A673 (cell line): ENCODE measurements around the gene DGKH. TPM values are rescaled to one million over a fixed set of nuclear protein-coding genes. Genes with fewer than 3 reads are reported as not detected.

Source experiments
- BruUV-seq: library from RNA; stranded (reverse); fragments of 400-500 nt; replicated peaks from 2 replicates; lab custom pipeline; 2021; lab: Mats Ljungman, UMichigan
- CTCF ChIA-PET: fragments of 300-600 bp; sonication (Branson Sonifier 250); formaldehyde crosslinking; loops from one replicate; lab custom pipeline; 2022; ENCODE audit warnings: antibody characterized with exemption; lab: Charles Lee
- POLR2A ChIA-PET: fragments of 300-600 bp; sonication (Branson Sonifier 250); formaldehyde crosslinking; loops from one replicate; lab custom pipeline; 2022; ENCODE audit warnings: antibody characterized with exemption; ENCODE audit not compliant: low non-redundant PET; lab: Charles Lee
- DNase-seq: peaks from one replicate; pipeline ENCODE4 v3.0.0-alpha.2; 2015; ENCODE audit warnings: low spot score
- H3K27ac ChIP-seq: fragments of 200-600 bp; sonication (generic); 2 replicates; pipeline ENCODE4 v1.5.1; 2016; ENCODE audit warnings: mixed run types, low read depth, mild to moderate bottlenecking, mixed read lengths, antibody characterized with exemption, low read length; ENCODE audit not compliant: poor library complexity, severe bottlenecking
- H3K27me3 ChIP-seq: fragments of 200-600 bp; sonication (generic); replicated peaks from 2 replicates; pipeline ENCODE4 v1.6.1; 2017; ENCODE audit warnings: mixed run types, low read depth, mild to moderate bottlenecking, mixed read lengths, antibody characterized with exemption, low read length; ENCODE audit not compliant: insufficient read depth, poor library complexity
- H3K36me3 ChIP-seq: fragments of 200-600 bp; sonication (generic); 2 replicates; pipeline ENCODE4 v1.6.1; 2016; ENCODE audit warnings: mixed run types, mild to moderate bottlenecking, mixed read lengths, antibody characterized with exemption, low read length; ENCODE audit not compliant: insufficient read depth, poor library complexity, severe bottlenecking
- H3K4me1 ChIP-seq: fragments of 200-600 bp; sonication (generic); 2 replicates; pipeline ENCODE4 v1.6.1; 2017; ENCODE audit warnings: mixed run types, mild to moderate bottlenecking, mixed read lengths, antibody characterized with exemption, low read length; ENCODE audit not compliant: insufficient read depth, poor library complexity, severe bottlenecking
- H3K4me3 ChIP-seq: fragments of 200-600 bp; sonication (generic); 2 replicates; pipeline ENCODE4 v1.5.1; 2016; ENCODE audit warnings: low read depth, mixed run types, mild to moderate bottlenecking, mixed read lengths, low read length; ENCODE audit not compliant: poor library complexity, severe bottlenecking
- H3K9me3 ChIP-seq: fragments of 200-600 bp; sonication (generic); 2 replicates; pipeline ENCODE4 v1.6.1; 2016; ENCODE audit warnings: mixed run types, low read depth, mild to moderate bottlenecking, mixed read lengths, antibody characterized with exemption, low read length; ENCODE audit not compliant: poor library complexity, severe bottlenecking
- EZH2 ChIP-seq: fragments of 200-600 bp; sonication (generic); IDR thresholded peaks from 2 replicates; pipeline ENCODE4 v1.6.1; 2017; ENCODE audit warnings: borderline replicate concordance, low read depth, mild to moderate bottlenecking, mixed read lengths, antibody characterized with exemption, low read length; ENCODE audit not compliant: poor library complexity, severe bottlenecking
- intact Hi-C: fragments of 100-400 bp; cut with micrococcal nuclease; formaldehyde crosslinking; loops from one replicate; pipeline ENCODE4 v1.10.0; 2022; ENCODE audit not compliant: unreplicated experiment
- total RNA-seq: library from RNA; stranded (reverse); gene quantifications from 2 replicates; pipeline ENCODE4 v1.2.3, GENCODE V29; 2021
- TF ChIP-seq, protein P1 (sequence below): fragments of 300-800, 200-600 bp; sonication (generic); conservative IDR thresholded peaks from 2 replicates; pipeline ENCODE4 v1.5.1; 2017; ENCODE audit warnings: low read depth, mild to moderate bottlenecking, antibody characterized with exemption, low read length, moderate library complexity, mixed read lengths

Gene DGKH
- total RNA-seq, 1 experiment from 2014 or later = 13.8 TPM

DNA sequence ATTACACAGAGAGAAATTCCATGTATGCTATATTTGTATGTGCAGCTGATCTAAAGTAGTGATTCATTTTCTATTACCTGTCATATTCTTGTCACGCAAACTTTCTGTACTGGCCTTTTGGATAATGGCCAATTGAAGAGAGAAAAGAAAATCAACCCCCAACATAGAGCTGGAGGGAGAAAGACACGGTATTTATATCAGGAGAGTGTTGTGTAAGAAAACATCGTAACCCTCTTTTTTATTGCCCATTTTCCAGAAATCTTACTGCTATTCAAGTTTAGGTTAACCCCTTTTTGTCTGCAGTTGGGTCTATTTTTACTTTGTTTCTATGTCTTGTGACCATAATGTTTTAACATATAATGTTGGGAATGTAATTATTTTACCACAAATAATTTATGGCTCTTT lies 27.9 kb downstream of the DGKH start:
- H3K27ac ChIP-seq = no peak overlapping the region
- no peak for DNase-seq
- H3K4me3 ChIP-seq = no peak overlapping the region
- intact Hi-C loops = no loop called here
- no peaks in the 10 kb centered on the region for H3K36me3 ChIP-seq
- ChIA-PET POLR2A (no interaction called here), CTCF (no interaction called here)
- no TSS peak for BruUV-seq
- H3K9me3 ChIP-seq = no peaks in the 10 kb centered on the region
- H3K4me1 ChIP-seq = peaks cover 5% of the 10 kb centered on the region
- TF ChIP-seq, protein P1, sequence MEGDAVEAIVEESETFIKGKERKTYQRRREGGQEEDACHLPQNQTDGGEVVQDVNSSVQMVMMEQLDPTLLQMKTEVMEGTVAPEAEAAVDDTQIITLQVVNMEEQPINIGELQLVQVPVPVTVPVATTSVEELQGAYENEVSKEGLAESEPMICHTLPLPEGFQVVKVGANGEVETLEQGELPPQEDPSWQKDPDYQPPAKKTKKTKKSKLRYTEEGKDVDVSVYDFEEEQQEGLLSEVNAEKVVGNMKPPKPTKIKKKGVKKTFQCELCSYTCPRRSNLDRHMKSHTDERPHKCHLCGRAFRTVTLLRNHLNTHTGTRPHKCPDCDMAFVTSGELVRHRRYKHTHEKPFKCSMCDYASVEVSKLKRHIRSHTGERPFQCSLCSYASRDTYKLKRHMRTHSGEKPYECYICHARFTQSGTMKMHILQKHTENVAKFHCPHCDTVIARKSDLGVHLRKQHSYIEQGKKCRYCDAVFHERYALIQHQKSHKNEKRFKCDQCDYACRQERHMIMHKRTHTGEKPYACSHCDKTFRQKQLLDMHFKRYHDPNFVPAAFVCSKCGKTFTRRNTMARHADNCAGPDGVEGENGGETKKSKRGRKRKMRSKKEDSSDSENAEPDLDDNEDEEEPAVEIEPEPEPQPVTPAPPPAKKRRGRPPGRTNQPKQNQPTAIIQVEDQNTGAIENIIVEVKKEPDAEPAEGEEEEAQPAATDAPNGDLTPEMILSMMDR = no peak
- no peak for TF ChIP-seq EZH2
- H3K27me3 ChIP-seq = no peaks in the 10 kb centered on the region

DNA sequence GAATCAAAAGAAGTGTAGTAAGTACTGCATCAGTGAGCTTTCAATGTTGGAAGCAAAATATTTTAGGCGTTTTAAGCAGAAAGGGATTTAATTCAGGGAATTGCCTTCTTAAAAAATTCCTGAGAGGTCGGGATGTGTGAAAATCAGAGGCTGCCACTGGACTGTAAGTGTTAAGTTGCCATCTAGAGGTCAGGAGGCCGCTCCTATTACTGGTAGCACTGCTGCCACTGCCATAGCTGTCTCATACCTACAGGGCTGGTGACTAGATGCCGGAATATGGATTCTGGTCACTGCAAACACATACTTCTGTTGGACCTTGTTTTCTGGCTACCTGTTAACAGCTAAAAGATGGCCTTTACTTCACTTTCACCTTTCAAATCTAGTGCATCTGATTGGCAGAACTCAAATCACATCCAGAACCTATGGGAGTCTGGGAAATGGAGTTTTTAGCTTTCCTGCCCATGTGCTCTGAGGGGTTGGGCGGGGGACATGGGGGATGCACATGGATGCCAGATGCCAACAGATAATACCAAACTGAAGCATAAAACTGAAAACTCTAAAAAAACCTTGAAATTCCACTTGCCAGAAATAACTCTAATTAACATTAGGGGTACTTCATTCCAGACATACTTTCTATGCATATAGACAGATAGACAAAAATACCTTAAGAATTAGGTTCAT lies 29.8 kb downstream of the DGKH start:
- intact Hi-C loops = no loop called here
- H3K4me1 ChIP-seq = peaks cover 5% of the 10 kb centered on the region
- H3K36me3 ChIP-seq = no peaks in the 10 kb centered on the region
- TF ChIP-seq, protein P1 = no peak
- TF ChIP-seq EZH2 = no peak
- ChIA-PET CTCF (no interaction called here), POLR2A (no interaction called here)
- DNase-seq = no peak
- H3K9me3 ChIP-seq = no peaks in the 10 kb centered on the region
- H3K4me3 ChIP-seq = no peak overlapping the region
- no TSS peak for BruUV-seq
- H3K27me3 ChIP-seq = no peaks in the 10 kb centered on the region
- no peak overlapping the region for H3K27ac ChIP-seq

DNA sequence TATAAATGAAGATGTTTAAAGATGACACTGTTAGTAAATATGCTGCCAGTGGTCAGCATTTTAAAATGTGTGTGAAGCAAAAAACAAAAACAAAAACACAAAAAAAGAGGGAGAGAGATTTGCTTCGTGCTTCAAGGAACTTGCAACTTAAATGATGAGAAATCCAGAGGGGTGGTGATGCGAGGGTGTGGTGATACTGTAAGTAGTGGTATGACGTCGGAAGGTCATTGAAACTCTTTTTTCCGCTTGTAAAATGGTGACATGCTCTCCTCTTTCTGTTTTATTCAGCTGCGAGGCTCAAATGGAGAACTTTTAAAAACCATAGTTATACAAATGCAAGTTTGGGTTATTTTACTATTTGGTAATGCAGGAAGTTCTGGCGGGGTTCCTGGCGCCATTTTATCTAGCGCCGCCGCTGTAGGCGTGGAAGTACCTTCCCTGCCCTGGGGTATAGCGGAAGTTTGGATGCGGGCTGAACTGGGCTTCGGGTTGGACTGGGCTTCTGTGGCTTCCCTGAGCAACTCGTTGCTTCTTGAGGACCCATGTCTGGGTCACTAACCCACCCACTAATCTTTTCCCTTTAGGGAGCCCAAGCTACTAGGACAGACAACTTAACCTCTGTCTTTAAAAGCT lies 34.8 kb downstream of the DGKH start:
- no peak for DNase-seq
- intact Hi-C loops = no loop called here
- no peaks in the 10 kb centered on the region for H3K4me1 ChIP-seq
- TF ChIP-seq, protein P1 = no peak
- TF ChIP-seq EZH2 = no peak
- no peaks in the 10 kb centered on the region for H3K27me3 ChIP-seq
- BruUV-seq = no TSS peak
- H3K4me3 ChIP-seq = no peak overlapping the region
- CTCF ChIA-PET = no interaction called here
- H3K36me3 ChIP-seq = no peaks in the 10 kb centered on the region
- POLR2A ChIA-PET = no interaction called here
- H3K9me3 ChIP-seq = peaks cover 5% of the 10 kb centered on the region
- H3K27ac ChIP-seq = no peak overlapping the region
